Measurements from ENCODE around the gene SMIM15.

- no peak for TF ChIP-seq CTCF (IDR thresholded peaks at IDR 0.05)
- TF ChIP-seq POLR2A (IDR thresholded peaks at IDR 0.05) = no peak
Observed at GRCh38 chr5:61180886-61181285, 18.6 kb upstream of the SMIM15 start.

Measured in tibial nerve (tissue), 3 donors.